Liver (tissue), 9 donors: Measurements from ENCODE around the gene LRIG1. TPM values are rescaled to one million over a fixed set of nuclear protein-coding genes. Genes with fewer than 3 reads are reported as not detected.
"Not testable (repeated sequence)": the region's sequence is repeated elsewhere in the genome, so short reads cannot be mapped to it uniquely, and the experiment has no call there.

ENCODE experiments used
- DNase-seq: peaks from one replicate; pipeline ENCODE4 v3.0.0-alpha.2; 2017; ENCODE audit warnings: low spot score
- H3K27ac ChIP-seq, 2 donors: one replicate each; pipeline ENCODE4 v1.7.0; 2013; ENCODE audit warnings: inconsistent platforms in 2 of 2, low read length in 2 of 2, control low read depth in 1 of 2, low read depth in 1 of 2, mild to moderate bottlenecking in 1 of 2
- H3K27me3 ChIP-seq, 4 donors: one replicate each; pipeline versions ENCODE4 v1.6.1 to v1.7.0; 2013; ENCODE audit warnings: low read length in 3 of 4, inconsistent platforms in 1 of 4, mild to moderate bottlenecking in 1 of 4, moderate library complexity in 1 of 4; ENCODE audit not compliant: control insufficient read depth in 4 of 4, insufficient read depth in 4 of 4
- H3K36me3 ChIP-seq, 4 donors: one replicate each; pipeline versions ENCODE4 v1.6.1 to v1.7.0; 2013; ENCODE audit warnings: low read length in 3 of 4, mild to moderate bottlenecking in 3 of 4, low read depth in 1 of 4, moderate library complexity in 1 of 4; ENCODE audit not compliant: control insufficient read depth in 4 of 4, insufficient read depth in 3 of 4
- H3K4me1 ChIP-seq, 4 donors: one replicate each; pipeline versions ENCODE4 v1.6.1 to v1.7.0; 2013; ENCODE audit warnings: low read length in 3 of 4, mild to moderate bottlenecking in 3 of 4, moderate library complexity in 1 of 4; ENCODE audit not compliant: control insufficient read depth in 4 of 4, insufficient read depth in 4 of 4
- H3K4me3 ChIP-seq, 3 donors: one replicate each; pipeline versions ENCODE4 v1.6.1 to v1.7.0; 2013; ENCODE audit warnings: low read length in 3 of 3, control low read depth in 1 of 3, low read depth in 1 of 3, mild to moderate bottlenecking in 1 of 3
- H3K9ac ChIP-seq, 2 donors: one replicate each; pipeline ENCODE4 v1.7.0; 2013; ENCODE audit warnings: low read length in 2 of 2, mild to moderate bottlenecking in 2 of 2, moderate library complexity in 2 of 2, control low read depth in 1 of 2, low read depth in 1 of 2
- H3K9me3 ChIP-seq, 4 donors: one replicate each; pipeline versions ENCODE4 v1.6.1 to v1.7.0; 2013; ENCODE audit warnings: low read length in 3 of 4; ENCODE audit not compliant: control insufficient read depth in 4 of 4
- EGR1 ChIP-seq, 2 donors: IDR thresholded peaks; 2 replicates each; pipeline ENCODE4 v1.6.1; 2016 to 2018; ENCODE audit warnings: antibody characterized with exemption in 2 of 2, low read depth in 2 of 2
- FOXA1 ChIP-seq: IDR thresholded peaks from 2 replicates; pipeline ENCODE4 v1.6.1; 2016; ENCODE audit warnings: antibody characterized with exemption
- FOXA2 ChIP-seq: IDR thresholded peaks from 2 replicates; pipeline ENCODE4 v1.6.1; 2016; ENCODE audit warnings: antibody characterized with exemption
- HNF4A ChIP-seq, 2 donors: conservative IDR thresholded peaks; 2 replicates each; pipeline ENCODE4 v1.6.1; 2016; ENCODE audit warnings: antibody characterized with exemption in 2 of 2, mild to moderate bottlenecking in 2 of 2
- NR2F2 ChIP-seq: IDR thresholded peaks from 2 replicates; pipeline ENCODE4 v1.6.1; 2016; ENCODE audit warnings: antibody characterized with exemption
- RAD21 ChIP-seq, 2 donors: IDR thresholded peaks; 2 replicates each; pipeline ENCODE4 v1.6.1; 2016; ENCODE audit warnings: antibody characterized with exemption in 2 of 2, mild to moderate bottlenecking in 2 of 2
- SP1 ChIP-seq: IDR thresholded peaks from 2 replicates; pipeline ENCODE4 v1.6.1; 2018; ENCODE audit warnings: antibody characterized with exemption, mild to moderate bottlenecking
- TAF1 ChIP-seq: conservative IDR thresholded peaks from 2 replicates; pipeline ENCODE4 v1.6.1; 2016; ENCODE audit warnings: antibody characterized with exemption, mild to moderate bottlenecking
- YY1 ChIP-seq: IDR thresholded peaks from 2 replicates; pipeline ENCODE4 v1.6.1; 2016; ENCODE audit warnings: antibody characterized with exemption, mild to moderate bottlenecking
- WGBS: extraction: QIAGEN DNeasy Blood & Tissue Kit; methylation state at CpG from one replicate; pipeline ENCODE4 v1.1.7; 2013; 5-methylcytosine and 5-hydroxymethylcytosine counted together
- polyA plus RNA-seq, 2 donors: library from polyadenylated mRNA; stranded (reverse) in 1 of 2; unstranded in 1 of 2; fragments of 200-250 nt in 1 of 2; fragments of >200 nt in 1 of 2; fragmentation: Nextera tagmentation in 1 of 2; extraction: Ambion mirVana in 1 of 2; gene quantifications; one replicate each; pipeline versions ENCODE4 v1.2.1 to v1.2.3, GENCODE V29; 2013 to 2015
- total RNA-seq, 2 donors: library from RNA; depleted of rRNA; stranded (reverse); fragments of >200 nt; gene quantifications; one replicate each; pipeline ENCODE4 v1.2.3, GENCODE V29; 2014
- TF ChIP-seq, protein P1 (sequence below): IDR thresholded peaks from 2 replicates; pipeline ENCODE4 v1.6.1; 2016; ENCODE audit warnings: antibody characterized with exemption
- TF ChIP-seq, protein P2 (sequence below): IDR thresholded peaks from 2 replicates; pipeline ENCODE4 v1.6.1; 2016; ENCODE audit warnings: antibody characterized with exemption
- TF ChIP-seq, protein P3 (sequence below): IDR thresholded peaks from 2 replicates; pipeline ENCODE4 v1.6.1; 2016; ENCODE audit warnings: antibody characterized with exemption
- TF ChIP-seq, protein P4 (sequence below): IDR thresholded peaks from 2 replicates; pipeline ENCODE4 v1.6.1; 2016; ENCODE audit warnings: antibody characterized with exemption, mild to moderate bottlenecking
- TF ChIP-seq, protein P5 (sequence below): fragments of 150-350 bp; IDR thresholded peaks from 2 replicates; pipeline ENCODE4 v1.5.1; 2017; ENCODE audit warnings: improper control_type of control experiment, low read depth, low read length; ENCODE audit not compliant: missing input control
- donor health status: healthy.
- donor health status: healthy.
- donor health status: healthy.
- donor health status: healthy.
- donor health status: healthy.

The LRIG1 gene
- total and polyA plus RNA-seq, 4 donors = 9.4 to 48.9 (median 12.9) TPM

DNA sequence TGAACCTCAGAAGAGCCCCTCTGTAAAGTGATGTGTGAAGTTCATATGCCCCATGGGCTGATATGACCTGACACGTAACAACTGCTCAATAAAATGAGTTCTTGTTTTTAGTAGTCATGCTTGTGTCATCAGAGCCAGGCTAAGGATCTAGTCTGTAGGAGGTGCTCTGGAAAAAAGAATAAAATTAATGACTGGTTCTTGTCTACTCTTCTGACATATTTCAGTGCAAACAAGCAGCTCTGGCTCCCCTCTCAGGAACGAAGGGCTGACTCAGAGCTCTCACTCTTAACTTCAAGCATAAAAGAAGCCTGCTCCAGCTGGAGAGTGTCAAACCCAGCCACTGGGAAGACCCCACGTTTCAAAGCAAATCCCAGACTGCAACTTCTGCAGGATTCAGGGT, 77.0 kb downstream of the LRIG1 start:
- Histone ChIP-seq H3K36me3 (no peaks in the 10 kb centered on the region), H3K27ac (no peak overlapping the region), H3K9me3 (no peaks in the 10 kb centered on the region), H3K4me3 (no peak overlapping the region), H3K27me3 (no peaks in the 10 kb centered on the region), H3K9ac (no peak overlapping the region), H3K4me1 (peaks cover 5 to 35% (median 20%) of the 10 kb centered on the region in 4 donors)
- WGBS = 52% methylated on average over 3 of the region's 3 CpGs
- TF ChIP-seq EGR1 (IDR thresholded peaks at IDR 0.05; ENCODE audit: low read depth in 2 of 2) (no peak), NR2F2 (no peak), SP1 (no peak), YY1 (no peak), HNF4A (conservative IDR thresholded peaks at IDR 0.05) (no peak), TAF1 (no peak), FOXA2 (no peak), RAD21 (IDR thresholded peaks at IDR 0.05) (no peak), FOXA1 (no peak)
- TF ChIP-seq, protein P1, sequence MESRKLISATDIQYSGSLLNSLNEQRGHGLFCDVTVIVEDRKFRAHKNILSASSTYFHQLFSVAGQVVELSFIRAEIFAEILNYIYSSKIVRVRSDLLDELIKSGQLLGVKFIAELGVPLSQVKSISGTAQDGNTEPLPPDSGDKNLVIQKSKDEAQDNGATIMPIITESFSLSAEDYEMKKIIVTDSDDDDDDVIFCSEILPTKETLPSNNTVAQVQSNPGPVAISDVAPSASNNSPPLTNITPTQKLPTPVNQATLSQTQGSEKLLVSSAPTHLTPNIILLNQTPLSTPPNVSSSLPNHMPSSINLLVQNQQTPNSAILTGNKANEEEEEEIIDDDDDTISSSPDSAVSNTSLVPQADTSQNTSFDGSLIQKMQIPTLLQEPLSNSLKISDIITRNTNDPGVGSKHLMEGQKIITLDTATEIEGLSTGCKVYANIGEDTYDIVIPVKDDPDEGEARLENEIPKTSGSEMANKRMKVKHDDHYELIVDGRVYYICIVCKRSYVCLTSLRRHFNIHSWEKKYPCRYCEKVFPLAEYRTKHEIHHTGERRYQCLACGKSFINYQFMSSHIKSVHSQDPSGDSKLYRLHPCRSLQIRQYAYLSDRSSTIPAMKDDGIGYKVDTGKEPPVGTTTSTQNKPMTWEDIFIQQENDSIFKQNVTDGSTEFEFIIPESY = no peak
- TF ChIP-seq, protein P2, sequence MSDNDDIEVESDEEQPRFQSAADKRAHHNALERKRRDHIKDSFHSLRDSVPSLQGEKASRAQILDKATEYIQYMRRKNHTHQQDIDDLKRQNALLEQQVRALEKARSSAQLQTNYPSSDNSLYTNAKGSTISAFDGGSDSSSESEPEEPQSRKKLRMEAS = no peak
- TF ChIP-seq, protein P3, sequence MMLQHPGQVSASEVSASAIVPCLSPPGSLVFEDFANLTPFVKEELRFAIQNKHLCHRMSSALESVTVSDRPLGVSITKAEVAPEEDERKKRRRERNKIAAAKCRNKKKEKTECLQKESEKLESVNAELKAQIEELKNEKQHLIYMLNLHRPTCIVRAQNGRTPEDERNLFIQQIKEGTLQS = no peak
- TF ChIP-seq, protein P4, sequence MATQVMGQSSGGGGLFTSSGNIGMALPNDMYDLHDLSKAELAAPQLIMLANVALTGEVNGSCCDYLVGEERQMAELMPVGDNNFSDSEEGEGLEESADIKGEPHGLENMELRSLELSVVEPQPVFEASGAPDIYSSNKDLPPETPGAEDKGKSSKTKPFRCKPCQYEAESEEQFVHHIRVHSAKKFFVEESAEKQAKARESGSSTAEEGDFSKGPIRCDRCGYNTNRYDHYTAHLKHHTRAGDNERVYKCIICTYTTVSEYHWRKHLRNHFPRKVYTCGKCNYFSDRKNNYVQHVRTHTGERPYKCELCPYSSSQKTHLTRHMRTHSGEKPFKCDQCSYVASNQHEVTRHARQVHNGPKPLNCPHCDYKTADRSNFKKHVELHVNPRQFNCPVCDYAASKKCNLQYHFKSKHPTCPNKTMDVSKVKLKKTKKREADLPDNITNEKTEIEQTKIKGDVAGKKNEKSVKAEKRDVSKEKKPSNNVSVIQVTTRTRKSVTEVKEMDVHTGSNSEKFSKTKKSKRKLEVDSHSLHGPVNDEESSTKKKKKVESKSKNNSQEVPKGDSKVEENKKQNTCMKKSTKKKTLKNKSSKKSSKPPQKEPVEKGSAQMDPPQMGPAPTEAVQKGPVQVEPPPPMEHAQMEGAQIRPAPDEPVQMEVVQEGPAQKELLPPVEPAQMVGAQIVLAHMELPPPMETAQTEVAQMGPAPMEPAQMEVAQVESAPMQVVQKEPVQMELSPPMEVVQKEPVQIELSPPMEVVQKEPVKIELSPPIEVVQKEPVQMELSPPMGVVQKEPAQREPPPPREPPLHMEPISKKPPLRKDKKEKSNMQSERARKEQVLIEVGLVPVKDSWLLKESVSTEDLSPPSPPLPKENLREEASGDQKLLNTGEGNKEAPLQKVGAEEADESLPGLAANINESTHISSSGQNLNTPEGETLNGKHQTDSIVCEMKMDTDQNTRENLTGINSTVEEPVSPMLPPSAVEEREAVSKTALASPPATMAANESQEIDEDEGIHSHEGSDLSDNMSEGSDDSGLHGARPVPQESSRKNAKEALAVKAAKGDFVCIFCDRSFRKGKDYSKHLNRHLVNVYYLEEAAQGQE = no peak
- TF ChIP-seq, protein P5, sequence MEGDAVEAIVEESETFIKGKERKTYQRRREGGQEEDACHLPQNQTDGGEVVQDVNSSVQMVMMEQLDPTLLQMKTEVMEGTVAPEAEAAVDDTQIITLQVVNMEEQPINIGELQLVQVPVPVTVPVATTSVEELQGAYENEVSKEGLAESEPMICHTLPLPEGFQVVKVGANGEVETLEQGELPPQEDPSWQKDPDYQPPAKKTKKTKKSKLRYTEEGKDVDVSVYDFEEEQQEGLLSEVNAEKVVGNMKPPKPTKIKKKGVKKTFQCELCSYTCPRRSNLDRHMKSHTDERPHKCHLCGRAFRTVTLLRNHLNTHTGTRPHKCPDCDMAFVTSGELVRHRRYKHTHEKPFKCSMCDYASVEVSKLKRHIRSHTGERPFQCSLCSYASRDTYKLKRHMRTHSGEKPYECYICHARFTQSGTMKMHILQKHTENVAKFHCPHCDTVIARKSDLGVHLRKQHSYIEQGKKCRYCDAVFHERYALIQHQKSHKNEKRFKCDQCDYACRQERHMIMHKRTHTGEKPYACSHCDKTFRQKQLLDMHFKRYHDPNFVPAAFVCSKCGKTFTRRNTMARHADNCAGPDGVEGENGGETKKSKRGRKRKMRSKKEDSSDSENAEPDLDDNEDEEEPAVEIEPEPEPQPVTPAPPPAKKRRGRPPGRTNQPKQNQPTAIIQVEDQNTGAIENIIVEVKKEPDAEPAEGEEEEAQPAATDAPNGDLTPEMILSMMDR = no peak
- no peak for DNase-seq

DNA sequence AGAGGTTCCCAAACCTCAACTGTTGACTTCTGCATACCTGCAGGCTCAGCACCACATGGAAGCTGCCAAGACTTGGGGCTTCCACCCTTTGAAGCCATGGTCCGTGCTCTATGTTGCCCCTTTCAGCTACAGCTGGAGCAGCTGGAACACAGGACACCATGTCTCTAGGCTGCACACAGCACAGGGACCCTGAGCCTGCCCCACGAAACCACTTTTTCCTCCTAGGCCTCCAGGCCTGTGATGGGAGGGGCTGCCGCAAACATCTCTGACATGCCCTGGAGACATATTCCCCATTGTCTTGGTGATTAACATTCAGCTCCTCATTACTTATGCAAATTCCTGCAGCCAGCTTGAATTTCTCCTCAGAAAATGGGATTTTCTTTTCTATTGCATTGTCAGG, 78.9 kb downstream of the LRIG1 start:
- not testable (repeated sequence) for H3K4me3 ChIP-seq, H3K36me3 ChIP-seq, H3K27me3 ChIP-seq, H3K27ac ChIP-seq, H3K9me3 ChIP-seq, DNase-seq, H3K9ac ChIP-seq
- 99% methylated on average over 3 of the region's 3 CpGs for WGBS
- peaks cover 2 to 25% (median 11%) of the 10 kb centered on the region in 4 donors for H3K4me1 ChIP-seq
